Retinal pigment epithelial cell (primary cell): ENCODE results near the gene RAB9A.
"Not testable (repeated sequence)": the region's sequence is repeated elsewhere in the genome, so short reads cannot be mapped to it uniquely, and the experiment has no call there.

Experiments
- DNase-seq: peaks from one replicate; pipeline ENCODE4 v3.0.0-alpha.2; 2010; ENCODE audit warnings: low read depth
- H3K4me3 ChIP-seq: 2 replicates; pipeline ENCODE4 v1.5.1; 2011; ENCODE audit warnings: mild to moderate bottlenecking, low read length, control low read depth, moderate library complexity
- TF ChIP-seq, protein P1 (sequence below): conservative IDR thresholded peaks from 2 replicates; pipeline ENCODE4 v1.5.1; 2011; ENCODE audit warnings: low read depth, low read length, control low read depth, inconsistent platforms

The RAB9A gene

DNA sequence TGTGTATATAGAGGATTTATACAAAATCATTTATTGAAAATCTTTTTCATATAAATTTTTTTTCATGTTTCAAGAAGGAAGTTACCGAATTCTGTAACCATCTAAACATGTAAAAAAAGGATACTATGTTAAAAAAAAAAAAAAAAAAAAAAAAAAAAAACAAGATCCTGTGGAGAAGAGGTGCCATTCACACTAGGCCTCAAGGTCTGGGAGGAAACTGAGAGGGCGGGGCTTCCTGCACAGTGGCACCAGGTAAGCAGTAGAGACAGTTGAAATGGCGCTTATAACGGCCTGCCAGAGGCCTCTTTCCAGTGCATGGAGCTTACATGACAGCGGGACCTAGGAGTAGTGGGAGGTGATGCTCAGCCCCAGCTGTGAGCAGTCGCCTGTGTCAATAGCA lies 28.0 kb downstream of the RAB9A start:
- H3K4me3 ChIP-seq, result no peak overlapping the region
- TF ChIP-seq, protein P1, sequence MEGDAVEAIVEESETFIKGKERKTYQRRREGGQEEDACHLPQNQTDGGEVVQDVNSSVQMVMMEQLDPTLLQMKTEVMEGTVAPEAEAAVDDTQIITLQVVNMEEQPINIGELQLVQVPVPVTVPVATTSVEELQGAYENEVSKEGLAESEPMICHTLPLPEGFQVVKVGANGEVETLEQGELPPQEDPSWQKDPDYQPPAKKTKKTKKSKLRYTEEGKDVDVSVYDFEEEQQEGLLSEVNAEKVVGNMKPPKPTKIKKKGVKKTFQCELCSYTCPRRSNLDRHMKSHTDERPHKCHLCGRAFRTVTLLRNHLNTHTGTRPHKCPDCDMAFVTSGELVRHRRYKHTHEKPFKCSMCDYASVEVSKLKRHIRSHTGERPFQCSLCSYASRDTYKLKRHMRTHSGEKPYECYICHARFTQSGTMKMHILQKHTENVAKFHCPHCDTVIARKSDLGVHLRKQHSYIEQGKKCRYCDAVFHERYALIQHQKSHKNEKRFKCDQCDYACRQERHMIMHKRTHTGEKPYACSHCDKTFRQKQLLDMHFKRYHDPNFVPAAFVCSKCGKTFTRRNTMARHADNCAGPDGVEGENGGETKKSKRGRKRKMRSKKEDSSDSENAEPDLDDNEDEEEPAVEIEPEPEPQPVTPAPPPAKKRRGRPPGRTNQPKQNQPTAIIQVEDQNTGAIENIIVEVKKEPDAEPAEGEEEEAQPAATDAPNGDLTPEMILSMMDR, result no peak
- no peak for DNase-seq

DNA sequence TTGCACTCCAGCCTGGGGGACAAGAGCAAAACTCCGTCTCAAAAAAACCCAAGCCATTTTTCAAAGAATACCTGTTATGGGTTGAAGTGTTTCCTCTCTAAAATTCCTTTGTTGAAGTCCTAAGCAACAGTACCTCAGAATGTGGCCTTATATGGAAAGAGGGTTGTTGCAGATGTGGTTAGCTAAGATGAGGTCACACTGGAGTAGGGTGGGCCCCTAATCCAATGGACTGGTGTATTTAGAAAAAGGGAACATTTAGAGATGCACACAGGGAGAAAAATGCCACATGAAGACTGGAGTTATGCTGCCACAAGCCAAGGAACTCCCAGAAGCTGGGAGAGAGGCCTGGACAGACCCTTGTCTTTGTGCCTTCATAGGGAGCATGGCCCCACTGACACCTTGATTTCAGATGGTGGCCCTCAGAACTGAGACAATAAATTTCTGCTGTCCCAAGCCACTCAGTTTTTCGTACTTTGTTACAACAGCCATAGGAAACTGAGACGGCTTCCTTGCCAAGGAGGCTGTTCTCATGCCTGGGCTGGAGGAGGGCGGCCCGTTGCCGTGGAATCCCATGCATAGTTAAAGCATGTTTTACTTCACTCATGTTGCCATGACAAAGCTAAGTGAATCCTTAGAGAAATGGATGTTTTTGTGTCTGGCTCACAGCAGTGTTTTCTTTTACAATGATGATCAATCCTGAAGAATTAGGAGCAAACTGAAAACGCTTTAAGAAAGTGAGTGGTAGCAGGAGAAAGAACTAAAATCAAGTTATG lies 29.0 kb downstream of the RAB9A start:
- TF ChIP-seq, protein P1, result no peak
- DNase-seq, result no peak
- no peak overlapping the region for H3K4me3 ChIP-seq

DNA sequence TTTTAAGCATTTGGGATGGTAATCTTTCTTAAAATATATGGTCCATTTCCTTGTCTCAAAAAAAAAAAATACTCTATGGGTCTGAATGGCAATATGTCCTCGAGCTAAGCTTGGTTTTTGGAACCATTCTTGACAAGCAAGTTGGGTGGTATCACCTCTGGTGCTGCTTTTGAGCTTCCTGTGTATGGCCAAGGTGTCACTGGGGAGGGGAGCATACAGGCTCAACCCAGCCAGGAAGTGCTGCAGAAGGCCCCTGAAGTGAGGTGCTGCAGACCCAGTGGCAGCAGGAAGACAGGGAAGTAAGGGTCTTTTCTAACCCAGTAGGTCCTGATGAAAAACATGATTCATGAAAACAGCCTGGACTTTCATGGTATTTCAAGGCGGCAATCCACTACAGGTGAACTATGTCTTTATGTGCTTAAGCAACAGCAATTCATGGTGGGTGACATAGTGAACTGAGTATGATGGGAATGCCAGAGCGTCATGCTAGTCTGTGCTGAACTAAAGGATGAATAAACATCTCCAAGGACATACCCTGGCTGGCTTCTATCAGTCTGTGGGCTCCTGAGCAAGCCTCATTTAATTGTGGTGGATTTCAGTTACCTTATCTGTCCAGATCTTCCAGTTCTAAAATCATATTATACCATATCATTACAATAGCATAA lies 30.4 kb downstream of the RAB9A start:
- TF ChIP-seq, protein P1, result no peak
- DNase-seq, result no peak
- no peak overlapping the region for H3K4me3 ChIP-seq

DNA sequence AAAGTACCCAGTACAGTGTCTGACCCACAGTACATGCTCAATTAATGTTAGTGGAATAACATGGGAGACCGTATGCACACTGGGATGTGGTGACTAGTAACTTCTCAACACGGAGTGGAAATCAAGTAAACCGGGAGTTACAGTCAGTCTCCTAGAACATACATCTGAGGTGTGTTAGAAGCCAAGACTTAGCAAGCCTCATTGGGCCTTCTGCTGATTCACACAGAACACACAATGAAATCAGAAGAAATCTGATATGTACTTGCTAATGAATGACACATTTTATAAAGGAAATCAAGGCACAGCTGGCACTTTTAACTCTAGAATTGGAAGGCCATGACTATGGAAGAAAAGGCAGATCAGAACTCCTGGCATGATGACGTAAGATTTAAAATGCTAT lies 32.4 kb downstream of the RAB9A start:
- no peak for DNase-seq
- TF ChIP-seq, protein P1, result no peak
- H3K4me3 ChIP-seq, result no peak overlapping the region

DNA sequence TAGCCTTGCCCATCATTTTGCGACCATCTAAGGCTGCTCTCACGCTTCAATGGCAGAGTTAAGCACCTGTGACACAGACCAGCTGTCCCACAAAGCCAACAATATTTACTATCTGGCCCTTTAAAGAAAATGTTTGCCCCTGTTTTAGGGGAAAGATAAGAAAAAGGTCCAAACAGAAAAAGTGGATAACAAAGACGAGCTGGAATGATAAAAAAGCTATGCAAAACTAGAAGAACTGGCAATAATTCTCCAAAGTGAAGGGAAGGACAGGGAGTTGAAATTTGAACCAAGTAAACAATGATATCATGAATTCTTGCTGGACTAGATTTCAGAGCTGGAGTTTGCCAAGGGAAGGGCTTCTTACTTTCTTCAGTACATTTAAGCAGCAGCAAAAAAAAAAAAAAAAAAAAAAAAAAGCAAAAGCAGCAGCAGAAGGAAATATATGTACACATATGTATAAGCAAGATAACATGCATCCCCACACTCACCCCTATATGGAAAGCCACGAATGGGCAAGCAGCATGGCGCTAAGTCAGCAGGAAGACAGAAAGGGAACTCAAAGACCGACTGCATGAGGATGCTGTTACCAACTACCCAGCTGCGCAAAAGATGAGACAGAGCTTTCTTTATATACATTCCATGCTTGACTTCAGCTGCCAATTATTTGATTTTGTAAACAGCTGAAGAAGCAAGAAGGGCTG lies 33.0 kb downstream of the RAB9A start:
- no peak overlapping the region for H3K4me3 ChIP-seq
- no peak for DNase-seq
- TF ChIP-seq, protein P1, result no peak

DNA sequence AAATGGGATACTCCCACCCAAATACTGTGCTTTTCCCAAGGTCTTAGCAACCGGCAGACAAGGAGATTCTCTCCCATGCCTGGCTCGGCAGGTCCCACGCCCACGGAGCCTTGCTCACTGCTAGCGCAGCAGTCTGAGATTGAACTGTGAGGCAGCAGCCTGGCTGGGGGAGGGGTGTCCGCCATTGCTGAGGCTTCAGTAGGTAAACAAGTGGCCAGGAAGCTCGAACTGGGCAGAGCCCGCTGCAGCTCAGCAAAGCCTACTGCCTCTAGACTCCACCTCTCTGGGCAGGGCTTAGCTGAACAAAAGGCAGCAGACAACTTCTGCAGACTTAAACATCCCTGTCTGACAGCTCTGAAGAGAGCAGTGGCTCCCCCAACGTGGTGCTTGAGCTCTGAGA lies 36.0 kb downstream of the RAB9A start:
- not testable (repeated sequence) for H3K4me3 ChIP-seq, DNase-seq

DNA sequence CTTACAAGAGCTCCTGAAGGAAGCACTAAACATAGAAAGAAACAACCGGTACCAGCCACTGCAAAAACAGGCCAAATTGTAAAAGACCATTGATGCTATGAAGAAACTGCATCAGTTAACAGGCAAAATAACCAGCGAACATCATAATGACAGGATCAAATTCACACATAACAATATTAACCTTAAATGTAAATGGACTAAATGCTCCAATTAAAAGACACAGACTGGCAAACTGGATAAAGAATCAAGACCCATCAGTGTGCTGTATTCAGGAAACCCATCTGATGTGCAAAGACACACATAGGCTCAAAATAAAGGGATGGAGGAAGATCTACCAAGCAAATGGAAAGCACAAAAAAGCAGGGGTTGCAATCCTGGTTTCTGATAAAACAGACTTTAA lies 37.7 kb downstream of the RAB9A start:
- not testable (repeated sequence) for DNase-seq, H3K4me3 ChIP-seq

DNA sequence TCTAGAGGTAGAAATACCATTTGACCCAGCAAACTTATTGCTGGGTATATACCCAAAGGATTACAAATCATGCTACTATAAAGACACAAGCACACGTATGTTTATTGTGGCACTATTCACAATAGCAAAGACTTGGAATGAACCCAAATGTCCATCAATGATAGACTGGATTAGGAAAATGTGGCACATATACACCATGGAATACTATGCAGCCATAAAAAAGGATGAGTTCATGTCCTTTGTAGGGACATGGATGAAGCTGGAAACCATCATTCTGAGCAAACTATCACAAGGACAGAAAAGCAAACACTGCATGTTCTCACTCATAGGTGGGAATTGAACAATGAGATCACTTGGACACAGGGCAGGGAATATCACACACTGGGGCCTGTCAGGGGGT lies 41.6 kb downstream of the RAB9A start:
- not testable (repeated sequence) for H3K4me3 ChIP-seq, DNase-seq
